HUDEP-2 (cell line): ENCODE data around the gene MMP3.

Experiments used
- DNase-seq, 76 experiments: peaks; one replicate each; lab custom pipeline; 2025; ENCODE audit not compliant: unreplicated experiment in 76 of 76; lab: John Stamatoyannopoulos, UW

Gene MMP3

DNA sequence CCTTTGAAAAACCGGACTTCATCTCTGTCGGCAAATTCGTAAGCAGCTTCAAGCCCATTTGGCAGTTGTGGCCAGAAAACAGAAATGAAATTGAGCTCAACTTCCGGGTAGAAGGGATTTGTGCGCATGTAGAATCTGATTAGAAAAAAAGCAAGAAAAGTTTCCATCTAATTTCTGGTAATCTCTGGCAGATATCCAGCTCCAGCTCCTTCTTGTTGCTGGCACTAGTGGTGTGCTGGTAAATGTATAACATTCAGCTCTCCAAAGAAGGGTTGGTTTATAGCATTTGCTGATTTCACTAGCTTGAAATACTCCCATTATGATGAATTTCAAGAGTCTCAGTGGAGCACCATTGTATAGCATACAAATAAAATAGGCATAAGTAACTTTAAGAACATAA, 50.8 kb downstream of the MMP3 start:
- DNase-seq, result no peak

DNA sequence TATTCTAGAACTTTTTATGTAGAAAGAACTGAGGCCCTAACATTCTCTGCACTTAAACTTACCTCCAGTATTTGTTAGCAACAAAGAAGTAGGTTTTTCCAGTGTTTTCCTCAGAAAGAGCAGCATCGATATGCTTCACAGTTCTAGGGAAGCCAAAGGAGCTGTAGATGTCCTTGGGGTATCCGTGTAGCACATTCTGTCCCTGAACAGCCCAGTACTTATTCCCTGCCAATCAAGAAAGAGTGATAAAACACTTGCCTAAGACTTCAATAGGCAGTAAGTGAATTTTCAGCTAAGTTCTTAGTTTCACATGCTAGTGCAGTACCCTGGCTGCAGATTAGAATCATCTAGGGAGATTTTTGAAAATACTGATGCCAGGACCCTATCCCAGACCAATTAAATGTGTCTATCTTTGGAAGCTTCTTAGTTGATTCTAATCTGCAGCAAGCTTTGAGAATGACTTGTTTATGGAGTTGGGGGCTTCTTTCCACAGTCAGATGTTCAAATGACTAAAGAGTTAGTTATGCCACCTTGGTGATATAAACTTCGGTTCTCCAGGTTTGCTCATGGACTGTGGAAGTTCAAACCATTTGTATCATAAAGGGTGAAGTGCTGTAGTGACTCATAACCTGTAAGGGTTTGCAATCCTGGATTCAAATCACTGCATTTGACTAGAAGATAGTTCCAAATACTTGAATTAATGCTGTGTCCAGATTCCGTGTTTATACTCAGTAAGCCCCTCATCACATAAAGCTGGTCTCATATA, 52.0 kb downstream of the MMP3 start:
- DNase-seq, result no peak

DNA sequence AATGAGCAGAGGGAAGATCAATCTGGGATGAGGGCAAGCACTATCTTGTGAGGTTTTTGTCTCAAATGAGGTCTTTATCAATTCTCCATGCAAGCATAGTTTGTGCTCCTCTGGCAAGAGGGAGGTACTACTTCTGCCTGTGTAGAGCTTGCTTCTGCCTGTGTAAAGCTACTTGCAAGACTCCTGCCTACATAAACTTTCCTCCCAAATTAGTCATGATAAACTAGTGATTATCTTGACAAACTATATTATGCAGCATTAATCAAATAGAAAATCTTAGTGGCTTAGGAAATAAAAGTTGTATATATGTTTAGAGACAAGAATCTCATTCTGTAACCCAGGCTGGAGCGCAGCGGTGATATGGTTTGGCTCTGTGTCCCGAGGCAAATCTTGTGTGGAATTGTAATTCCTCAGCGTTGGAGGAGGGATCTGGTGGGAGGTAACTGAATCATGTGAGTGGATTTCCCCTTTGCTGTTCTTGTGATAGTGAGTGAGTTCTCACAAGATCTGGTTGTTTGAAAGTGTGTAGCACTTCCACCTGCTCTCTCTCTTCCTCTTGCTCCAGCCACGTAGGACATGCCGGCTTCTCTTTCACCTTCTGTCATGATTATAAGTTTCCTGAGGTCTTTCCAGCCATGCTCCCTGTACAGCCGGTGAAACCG, 54.9 kb downstream of the MMP3 start:
- no peak for DNase-seq
